Nephron progenitor cell (in vitro differentiated cells): ENCODE data around the gene PPL.

Source experiments
- DNase-seq: peaks from one replicate; pipeline ENCODE4 v3.0.0; 2021
- H3K27ac Mint-ChIP-seq: 2 replicates; pipeline ENCODE4 v1.8.0; 2021; ENCODE audit warnings: mild to moderate bottlenecking, moderate library complexity, mixed read lengths
- H3K27me3 Mint-ChIP-seq: 2 replicates; pipeline ENCODE4 v1.8.0; 2021; ENCODE audit warnings: mild to moderate bottlenecking, low read depth, mixed read lengths; ENCODE audit not compliant: poor library complexity
- H3K36me3 Mint-ChIP-seq: 2 replicates; pipeline ENCODE4 v1.8.0; 2021; ENCODE audit warnings: low read depth, mixed read lengths
- H3K4me1 Mint-ChIP-seq: 2 replicates; pipeline ENCODE4 v1.8.0; 2021; ENCODE audit warnings: mixed read lengths
- H3K4me3 Mint-ChIP-seq: 2 replicates; pipeline ENCODE4 v1.8.0; 2021; ENCODE audit warnings: mild to moderate bottlenecking, moderate library complexity, mixed read lengths
- H3K9me3 Mint-ChIP-seq: 2 replicates; pipeline ENCODE4 v1.8.0; 2021; ENCODE audit warnings: mild to moderate bottlenecking, moderate library complexity, mixed read lengths
- CTCF ChIP-seq: fragments of 200-600 bp; sonication (generic); IDR thresholded peaks from 2 replicates; pipeline ENCODE4 v1.5.0; 2021; ENCODE audit warnings: antibody characterized with exemption

PPL gene

GRCh38 chr16:4882633-4883285, 54.2 kb downstream of the PPL start:
- Mint-ChIP-seq H3K36me3 (peaks cover 71% of the 10 kb centered on the region), H3K9me3 (no peaks in the 10 kb centered on the region), H3K27ac (peak overlapping the region; percentile 90), H3K4me3 (no peak overlapping the region), H3K4me1 (no peaks in the 10 kb centered on the region), H3K27me3 (peaks cover 3% of the 10 kb centered on the region)
- no peak for DNase-seq
- TF ChIP-seq CTCF, result no peak

GRCh38 chr16:4882000-4882632, 54.8 kb downstream of the PPL start:
- no peaks in the 10 kb centered on the region for H3K4me1 Mint-ChIP-seq
- DNase-seq, result no peak
- H3K9me3 Mint-ChIP-seq, result no peaks in the 10 kb centered on the region
- peaks cover 70% of the 10 kb centered on the region for H3K36me3 Mint-ChIP-seq
- H3K4me3 Mint-ChIP-seq, result no peak overlapping the region
- peaks cover 3% of the 10 kb centered on the region for H3K27me3 Mint-ChIP-seq
- TF ChIP-seq CTCF, result no peak
- peak overlapping the region; percentile 90 for H3K27ac Mint-ChIP-seq

GRCh38 chr16:4880006-4880580, 56.9 kb downstream of the PPL start:
- no peaks in the 10 kb centered on the region for H3K4me1 Mint-ChIP-seq
- H3K4me3 Mint-ChIP-seq, result no peak overlapping the region
- H3K36me3 Mint-ChIP-seq, result peaks cover 64% of the 10 kb centered on the region
- no peak for TF ChIP-seq CTCF
- H3K9me3 Mint-ChIP-seq, result no peaks in the 10 kb centered on the region
- no peak overlapping the region for H3K27ac Mint-ChIP-seq
- peaks cover 3% of the 10 kb centered on the region for H3K27me3 Mint-ChIP-seq
- DNase-seq, result no peak

- H3K4me3 Mint-ChIP-seq, result no peak overlapping the region
- H3K27me3 Mint-ChIP-seq, result peaks cover 3% of the 10 kb centered on the region
- no peak for DNase-seq
- H3K4me1 Mint-ChIP-seq, result no peaks in the 10 kb centered on the region
- H3K9me3 Mint-ChIP-seq, result no peaks in the 10 kb centered on the region
- H3K27ac Mint-ChIP-seq, result no peak overlapping the region
- peaks cover 59% of the 10 kb centered on the region for H3K36me3 Mint-ChIP-seq
- no peak for TF ChIP-seq CTCF
Measured at GRCh38 chr16:4879049-4879448, 57.9 kb downstream of the PPL start.

- Mint-ChIP-seq H3K36me3 (peaks cover 52% of the 10 kb centered on the region), H3K27me3 (no peaks in the 10 kb centered on the region), H3K9me3 (no peaks in the 10 kb centered on the region), H3K27ac (no peak overlapping the region), H3K4me1 (no peaks in the 10 kb centered on the region), H3K4me3 (no peak overlapping the region)
- TF ChIP-seq CTCF, result no peak
- DNase-seq, result no peak
Measured at GRCh38 chr16:4877380-4877685, 59.6 kb downstream of the PPL start.
